Measurements from ENCODE around the gene ELP6.

DNA sequence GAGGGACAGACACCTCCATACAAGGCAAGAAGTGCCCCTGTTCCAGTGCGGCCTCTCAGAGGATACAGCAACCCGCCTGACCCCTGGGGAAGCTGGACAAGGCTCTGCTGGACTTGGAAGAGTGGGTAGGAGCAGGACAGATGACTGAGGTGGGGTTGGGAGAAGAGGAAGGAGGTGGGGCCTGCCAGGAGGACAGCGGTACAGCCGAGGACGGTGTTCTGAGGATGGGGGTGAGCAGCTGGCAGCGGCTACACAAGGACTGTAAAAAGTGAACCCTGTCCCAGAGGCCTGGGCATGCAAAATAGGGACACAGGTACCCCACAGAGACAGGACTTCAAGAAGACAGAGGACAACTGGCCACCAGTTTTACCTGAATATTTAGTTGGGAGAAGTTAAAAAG lies 23.5 kb upstream of the ELP6 start:
- TF ChIP-seq, protein P1, sequence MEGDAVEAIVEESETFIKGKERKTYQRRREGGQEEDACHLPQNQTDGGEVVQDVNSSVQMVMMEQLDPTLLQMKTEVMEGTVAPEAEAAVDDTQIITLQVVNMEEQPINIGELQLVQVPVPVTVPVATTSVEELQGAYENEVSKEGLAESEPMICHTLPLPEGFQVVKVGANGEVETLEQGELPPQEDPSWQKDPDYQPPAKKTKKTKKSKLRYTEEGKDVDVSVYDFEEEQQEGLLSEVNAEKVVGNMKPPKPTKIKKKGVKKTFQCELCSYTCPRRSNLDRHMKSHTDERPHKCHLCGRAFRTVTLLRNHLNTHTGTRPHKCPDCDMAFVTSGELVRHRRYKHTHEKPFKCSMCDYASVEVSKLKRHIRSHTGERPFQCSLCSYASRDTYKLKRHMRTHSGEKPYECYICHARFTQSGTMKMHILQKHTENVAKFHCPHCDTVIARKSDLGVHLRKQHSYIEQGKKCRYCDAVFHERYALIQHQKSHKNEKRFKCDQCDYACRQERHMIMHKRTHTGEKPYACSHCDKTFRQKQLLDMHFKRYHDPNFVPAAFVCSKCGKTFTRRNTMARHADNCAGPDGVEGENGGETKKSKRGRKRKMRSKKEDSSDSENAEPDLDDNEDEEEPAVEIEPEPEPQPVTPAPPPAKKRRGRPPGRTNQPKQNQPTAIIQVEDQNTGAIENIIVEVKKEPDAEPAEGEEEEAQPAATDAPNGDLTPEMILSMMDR (conservative IDR thresholded peaks at IDR 0.05): no peak
- no peak for TF ChIP-seq ZFX (IDR thresholded peaks at IDR 0.05)
